HCT116 (cell line): ENCODE results near the gene GGA1. TPM values are rescaled to one million over a fixed set of nuclear protein-coding genes. Genes with fewer than 3 reads are reported as not detected.
A peak's percentile ranks its signal among the peaks of the same experiment; 100 is the strongest.

Experiments used
- ATAC-seq: fragments of 200-7000 bp; cut with Tn5 transposase; 2 replicates; pipeline ENCODE4 v1.9.1; 2020; ENCODE audit warnings: mild to moderate bottlenecking, moderate library complexity
- BruUV-seq: library from RNA; stranded (reverse); fragments of 400-500 nt; replicated peaks from 2 replicates; lab custom pipeline; 2021; lab: Mats Ljungman, UMichigan
- CTCF ChIA-PET: fragments of 300-600 bp; sonication (Branson Sonifier 250); formaldehyde crosslinking; loops from one replicate; lab custom pipeline; 2021; ENCODE audit warnings: antibody characterized with exemption; lab: Charles Lee
- POLR2A ChIA-PET: fragments of 300-600, 350-600 bp; sonication (Branson Sonifier 250); formaldehyde crosslinking; loops from one replicate; lab custom pipeline; 2021; ENCODE audit warnings: antibody characterized with exemption; lab: Charles Lee
- RAD21 ChIA-PET, 2 experiments: fragments of 300-600 bp; sonication (Branson Sonifier 250); formaldehyde crosslinking; loops; one replicate each; lab custom pipeline; 2023; ENCODE audit warnings: low total read pairs in 2 of 2; ENCODE audit not compliant: uncharacterized antibody in 2 of 2, unreplicated experiment in 2 of 2, low non-redundant PET in 1 of 2; lab: Charles Lee
- DNase-seq: peaks from one replicate; pipeline ENCODE4 v3.0.0-alpha.2; 2010; ENCODE audit warnings: low read depth, low spot score
- H2AFZ ChIP-seq: fragments of 200-600 bp; shearing (Covaris generic), sonication (generic); 2 replicates; pipeline ENCODE4 v1.6.1; 2017; ENCODE audit warnings: low read depth, mixed run types, mixed read lengths, antibody characterized with exemption, low read length; ENCODE audit not compliant: poor library complexity, severe bottlenecking
- H3K27ac ChIP-seq: 2 replicates; pipeline ENCODE4 v1.5.1; 2012; ENCODE audit warnings: low read depth, low read length
- H3K27me3 ChIP-seq: fragments of 200-600 bp; sonication (generic); 2 replicates; pipeline ENCODE4 v1.6.1; 2016; ENCODE audit warnings: mixed run types, low read length, mixed read lengths; ENCODE audit not compliant: insufficient read depth
- H3K36me3 ChIP-seq, 2 experiments: fragments of 200-500 bp in 1 of 2; fragments of 200-600 bp in 1 of 2; sonication (Bioruptor generic) in 1 of 2; sonication (generic) in 1 of 2; 2 replicates each; pipeline versions ENCODE4 v1.5.1 to v1.6.1; 2014 to 2016; ENCODE audit warnings: low read length in 2 of 2, inconsistent platforms in 1 of 2, mixed read lengths in 1 of 2, mixed run types in 1 of 2; ENCODE audit not compliant: insufficient read depth in 2 of 2, control insufficient read depth in 1 of 2
- H3K4me1 ChIP-seq, 2 experiments: fragments of 200-600 bp in 1 of 2; sonication (generic) in 1 of 2; 2 replicates each; pipeline versions ENCODE4 v1.5.1 to v1.6.1; 2012 to 2017; ENCODE audit warnings: low read length in 2 of 2, inconsistent platforms in 1 of 2, mild to moderate bottlenecking in 1 of 2, mixed read lengths in 1 of 2, mixed run types in 1 of 2, moderate library complexity in 1 of 2; ENCODE audit not compliant: insufficient read depth in 2 of 2, control insufficient read depth in 1 of 2
- H3K4me2 ChIP-seq: fragments of 200-600 bp; sonication (generic); 2 replicates; pipeline ENCODE4 v1.6.1; 2017; ENCODE audit warnings: mixed run types, low read length, mixed read lengths
- H3K4me3 ChIP-seq, 2 experiments: fragments of 200-600 bp in 1 of 2; sonication (generic) in 1 of 2; replicated peaks in 1 of 2; 2 replicates each; pipeline ENCODE4 v1.5.1; 2011 to 2016; ENCODE audit warnings: low read length in 2 of 2, control low read depth in 1 of 2, low read depth in 1 of 2, mild to moderate bottlenecking in 1 of 2, mixed read lengths in 1 of 2, mixed run types in 1 of 2
- H3K79me2 ChIP-seq: fragments of 200-600 bp; sonication (generic); 2 replicates; pipeline ENCODE4 v1.6.1; 2017; ENCODE audit warnings: mild to moderate bottlenecking, mixed run types, low read length, moderate library complexity, mixed read lengths; ENCODE audit not compliant: insufficient read depth
- H3K9ac ChIP-seq: fragments of 200-600 bp; sonication (generic); 2 replicates; pipeline ENCODE4 v1.6.1; 2016; ENCODE audit warnings: low read length, mixed read lengths
- H3K9me2 ChIP-seq: fragments of 200-600 bp; sonication (generic), shearing (Covaris generic); 2 replicates; pipeline ENCODE4 v1.6.1; 2017; ENCODE audit warnings: mixed run types, mild to moderate bottlenecking, moderate library complexity; ENCODE audit not compliant: insufficient read depth
- H3K9me3 ChIP-seq, 2 experiments: fragments of 200-500 bp in 1 of 2; fragments of 200-600 bp in 1 of 2; sonication (Bioruptor generic) in 1 of 2; sonication (generic) in 1 of 2; 2 replicates each; pipeline ENCODE4 v1.6.1; 2014 to 2017; ENCODE audit warnings: low read length in 2 of 2, mixed read lengths in 2 of 2, inconsistent platforms in 1 of 2, low read depth in 1 of 2, mild to moderate bottlenecking in 1 of 2, mixed run types in 1 of 2, moderate library complexity in 1 of 2; ENCODE audit not compliant: control insufficient read depth in 1 of 2, insufficient read depth in 1 of 2
- H4K20me1 ChIP-seq: fragments of 200-600 bp; sonication (generic), shearing (Covaris generic); 2 replicates; pipeline ENCODE4 v1.6.1; 2017; ENCODE audit warnings: mixed run types, mild to moderate bottlenecking, moderate library complexity; ENCODE audit not compliant: insufficient read depth
- CTCF ChIP-seq, 3 experiments: fragments of 200-600 bp in 1 of 3; sonication (generic) in 1 of 3; IDR thresholded peaks in 2 of 3; conservative IDR thresholded peaks in 1 of 3; 2 replicates each; pipeline ENCODE4 v1.5.1; 2012 to 2017; ENCODE audit warnings: low read depth in 2 of 3, low read length in 2 of 3, antibody characterized with exemption in 1 of 3, borderline replicate concordance in 1 of 3, control low read depth in 1 of 3, mild to moderate bottlenecking in 1 of 3, mixed read lengths in 1 of 3, mixed run types in 1 of 3, moderate library complexity in 1 of 3; ENCODE audit not compliant: insufficient read depth in 1 of 3
- JUND ChIP-seq: IDR thresholded peaks from 2 replicates; pipeline ENCODE4 v1.6.1; 2012
- POLR2AphosphoS5 ChIP-seq: IDR thresholded peaks from 2 replicates; pipeline ENCODE4 v1.6.1; 2011; ENCODE audit warnings: mild to moderate bottlenecking, low read depth, low read length, moderate library complexity
- RAD21 ChIP-seq: IDR thresholded peaks from 2 replicates; pipeline ENCODE4 v1.6.1; 2012; ENCODE audit warnings: low read depth, mild to moderate bottlenecking
- SP1 ChIP-seq: IDR thresholded peaks from 2 replicates; pipeline ENCODE4 v1.6.1; 2012; ENCODE audit warnings: low read depth
- YY1 ChIP-seq: IDR thresholded peaks from 2 replicates; pipeline ENCODE4 v1.6.1; 2011; ENCODE audit warnings: low read length, low read depth, moderate library complexity, mild to moderate bottlenecking; ENCODE audit not compliant: insufficient replicate concordance; ENCODE audit errors: extremely low read depth
- ZNF274 ChIP-seq: fragments of 200-500 bp; sonication (Bioruptor generic); IDR thresholded peaks from 2 replicates; pipeline ENCODE4 v1.6.1; 2014; ENCODE audit warnings: mild to moderate bottlenecking, low read depth, low read length, inconsistent platforms
- intact Hi-C: fragments of 100-400 bp; cut with micrococcal nuclease; formaldehyde crosslinking; loops from 2 replicates; pipeline ENCODE4 v1.10.0; 2022
- total RNA-seq: library from RNA; stranded (reverse); gene quantifications from one replicate; pipeline ENCODE4 v1.2.1, GENCODE V29; 2021; ENCODE audit not compliant: unreplicated experiment

The GGA1 gene
- total RNA-seq, 1 experiment from 2014 or later = 89.8 TPM

- H3K9ac ChIP-seq = no peak overlapping the region
- no peaks in the 10 kb centered on the region for H3K9me3 ChIP-seq
- H3K4me1 ChIP-seq = no peaks in the 10 kb centered on the region
- ATAC-seq (no peak), DNase-seq (no peak)
- TF ChIP-seq YY1 (no peak), ZNF274 (no peak), SP1 (no peak), JUND (no peak)
- H4K20me1 ChIP-seq = no peaks in the 10 kb centered on the region
- ChIA-PET POLR2A (interaction anchor here (0.7 kb wide), 1 partner anchor 9 kb away, joined by 3 read pairs; no protein-coding TSS in a partner anchor), CTCF (interaction anchor here (1.2 kb wide), 1 partner anchor 22 kb away, joined by 3 read pairs; no protein-coding TSS in a partner anchor), RAD21 (no interaction called here)
- no peak overlapping the region for H3K27ac ChIP-seq
- H3K4me3 ChIP-seq = no peak overlapping the region
- H3K4me2 ChIP-seq = no peak overlapping the region
- peaks cover 32 to 37% of the 10 kb centered on the region in 2 experiments for H3K36me3 ChIP-seq
- H3K9me2 ChIP-seq = no peaks in the 10 kb centered on the region
- no peaks in the 10 kb centered on the region for H3K79me2 ChIP-seq
- H2AFZ ChIP-seq = no peak overlapping the region
- intact Hi-C loops = loop anchor here (5.0 kb wide), 1 partner anchor 171 kb away; no protein-coding TSS in a partner anchor
- H3K27me3 ChIP-seq = no peaks in the 10 kb centered on the region
- no TSS peak for BruUV-seq
Observed at GRCh38 chr22:37621352-37621860, 12.8 kb downstream of the GGA1 start.

GRCh38 chr22:37623075-37624016 is 14.7 kb downstream of the GGA1 start:
- no peak overlapping the region for H3K4me2 ChIP-seq
- no peaks in the 10 kb centered on the region for H3K27me3 ChIP-seq
- BruUV-seq = no TSS peak
- intact Hi-C loops = loop anchor here (5.0 kb wide), 1 partner anchor 169 kb away; no protein-coding TSS in a partner anchor
- no peak overlapping the region for H2AFZ ChIP-seq
- H3K36me3 ChIP-seq = peaks cover 22 to 23% of the 10 kb centered on the region in 2 experiments
- ChIA-PET POLR2A (no interaction called here), CTCF (no interaction called here)
- H3K4me3 ChIP-seq = no peak overlapping the region
- H3K27ac ChIP-seq = peak overlapping the region; percentile 8; the same call in 1 of the 2 replicates
- H3K9ac ChIP-seq = no peak overlapping the region
- H4K20me1 ChIP-seq = no peaks in the 10 kb centered on the region
- no peak for TF ChIP-seq POLR2AphosphoS5
- TF ChIP-seq RAD21 = peak; percentile 71
- TF ChIP-seq CTCF (IDR thresholded peaks at IDR 0.05 in 2 of 3, conservative IDR thresholded peaks at IDR 0.05 in 1 of 3; ENCODE audit: borderline replicate concordance in 1 of 3, insufficient read depth in 1 of 3, low read depth in 2 of 3, low read length in 2 of 3) = peak; percentile 64 to 92 (median 86); a peak in 5 of 6 replicates
- TF ChIP-seq, all 23 proteins: peak for 2
- DNase-seq (no peak), ATAC-seq (peak; percentile 86)
- H3K79me2 ChIP-seq = no peaks in the 10 kb centered on the region
- no peaks in the 10 kb centered on the region for H3K9me3 ChIP-seq
- no peaks in the 10 kb centered on the region for H3K9me2 ChIP-seq
- RAD21 ChIA-PET = no interaction called here
- H3K4me1 ChIP-seq = no peaks in the 10 kb centered on the region; a peak in 1 of 4 replicates
